Skeletal muscle satellite cell (primary cell): Measurements from ENCODE around the gene POLR1H.

Source experiments
- H3K27me3 ChIP-seq: 2 replicates; pipeline ENCODE4 v1.7.0; 2013; ENCODE audit warnings: low read length; ENCODE audit not compliant: control insufficient read depth, insufficient read depth
- H3K36me3 ChIP-seq: 2 replicates; pipeline ENCODE4 v1.7.0; 2013; ENCODE audit warnings: mild to moderate bottlenecking, control low read depth, low read length; ENCODE audit not compliant: insufficient read depth
- H3K4me1 ChIP-seq: 2 replicates; pipeline ENCODE4 v1.7.0; 2013; ENCODE audit warnings: low read length; ENCODE audit not compliant: control insufficient read depth, insufficient read depth
- H3K4me2 ChIP-seq: 2 replicates; pipeline ENCODE4 v1.7.0; 2013; ENCODE audit warnings: mild to moderate bottlenecking, low read length
- H3K4me3 ChIP-seq: 2 replicates; pipeline ENCODE4 v1.7.0; 2013; ENCODE audit warnings: low read length
- H3K9ac ChIP-seq: 2 replicates; pipeline ENCODE4 v1.7.0; 2013; ENCODE audit warnings: mild to moderate bottlenecking, low read depth, low read length, moderate library complexity
- H3K9me3 ChIP-seq: replicated peaks from 2 replicates; pipeline ENCODE4 v1.7.0; 2013; ENCODE audit warnings: mild to moderate bottlenecking, control low read depth, low read length

The POLR1H gene

GRCh38 chr6:30037182-30037788 is 23.8 kb upstream of the POLR1H start:
- Histone ChIP-seq H3K36me3 (no peaks in the 10 kb centered on the region), H3K9me3 (no peaks in the 10 kb centered on the region), H3K4me3 (no peak overlapping the region), H3K4me1 (no peaks in the 10 kb centered on the region), H3K27me3 (no peaks in the 10 kb centered on the region), H3K9ac (no peak overlapping the region), H3K4me2 (no peak overlapping the region)

GRCh38 chr6:30041221-30041620 is 19.8 kb upstream of the POLR1H start:
- Histone ChIP-seq H3K4me2 (no peak overlapping the region), H3K9me3 (no peaks in the 10 kb centered on the region)

GRCh38 chr6:30041821-30042220 is 19.2 kb upstream of the POLR1H start:
- Histone ChIP-seq H3K36me3 (no peaks in the 10 kb centered on the region), H3K9ac (no peak overlapping the region), H3K9me3 (no peaks in the 10 kb centered on the region), H3K4me2 (no peak overlapping the region), H3K4me3 (no peak overlapping the region), H3K27me3 (no peaks in the 10 kb centered on the region), H3K4me1 (no peaks in the 10 kb centered on the region)

More at GRCh38 chr6:30041221-30041620, 19.8 kb upstream of the POLR1H start:
- Histone ChIP-seq H3K36me3 (no peaks in the 10 kb centered on the region), H3K27me3 (no peaks in the 10 kb centered on the region), H3K4me1 (no peaks in the 10 kb centered on the region), H3K9ac (no peak overlapping the region), H3K4me3 (no peak overlapping the region)

GRCh38 chr6:30042476-30042875 is 18.6 kb upstream of the POLR1H start:
- no peaks in the 10 kb centered on the region for H3K4me1 ChIP-seq
- H3K4me2 ChIP-seq: no peak overlapping the region
- H3K9ac ChIP-seq: no peak overlapping the region
- H3K36me3 ChIP-seq: no peaks in the 10 kb centered on the region
- H3K4me3 ChIP-seq: no peak overlapping the region
- no peaks in the 10 kb centered on the region for H3K9me3 ChIP-seq
- H3K27me3 ChIP-seq: no peaks in the 10 kb centered on the region

GRCh38 chr6:30042914-30043313 is 18.2 kb upstream of the POLR1H start:
- no peaks in the 10 kb centered on the region for H3K4me1 ChIP-seq
- H3K9me3 ChIP-seq: no peaks in the 10 kb centered on the region
- H3K9ac ChIP-seq: no peak overlapping the region
- H3K4me2 ChIP-seq: no peak overlapping the region
- no peak overlapping the region for H3K4me3 ChIP-seq
- H3K27me3 ChIP-seq: no peaks in the 10 kb centered on the region
- no peaks in the 10 kb centered on the region for H3K36me3 ChIP-seq

GRCh38 chr6:30043744-30044143 is 17.3 kb upstream of the POLR1H start:
- H3K9ac ChIP-seq: no peak overlapping the region

GRCh38 chr6:30044630-30045029 is 16.4 kb upstream of the POLR1H start:
- H3K27me3 ChIP-seq: no peaks in the 10 kb centered on the region
- no peaks in the 10 kb centered on the region for H3K9me3 ChIP-seq
- H3K4me3 ChIP-seq: no peak overlapping the region
- no peak overlapping the region for H3K4me2 ChIP-seq
- H3K4me1 ChIP-seq: no peaks in the 10 kb centered on the region
- H3K9ac ChIP-seq: no peak overlapping the region
- H3K36me3 ChIP-seq: no peaks in the 10 kb centered on the region

More at GRCh38 chr6:30043744-30044143, 17.3 kb upstream of the POLR1H start:
- H3K27me3 ChIP-seq: no peaks in the 10 kb centered on the region
- H3K4me1 ChIP-seq: no peaks in the 10 kb centered on the region
- H3K4me3 ChIP-seq: no peak overlapping the region
- no peak overlapping the region for H3K4me2 ChIP-seq
- H3K9me3 ChIP-seq: no peaks in the 10 kb centered on the region
- no peaks in the 10 kb centered on the region for H3K36me3 ChIP-seq

- Histone ChIP-seq H3K4me1 (no peaks in the 10 kb centered on the region), H3K4me2 (no peak overlapping the region), H3K4me3 (no peak overlapping the region), H3K9me3 (no peaks in the 10 kb centered on the region), H3K36me3 (no peaks in the 10 kb centered on the region), H3K9ac (no peak overlapping the region), H3K27me3 (no peaks in the 10 kb centered on the region)
Measured at GRCh38 chr6:30047220-30047619, 13.8 kb upstream of the POLR1H start.

- no peaks in the 10 kb centered on the region for H3K27me3 ChIP-seq
- no peak overlapping the region for H3K9ac ChIP-seq
- no peak overlapping the region for H3K4me2 ChIP-seq
- no peaks in the 10 kb centered on the region for H3K9me3 ChIP-seq
- H3K36me3 ChIP-seq: peaks cover 4% of the 10 kb centered on the region
- no peak overlapping the region for H3K4me3 ChIP-seq
- no peaks in the 10 kb centered on the region for H3K4me1 ChIP-seq
Measured at GRCh38 chr6:30053682-30054081, 7.4 kb upstream of the POLR1H start.

GRCh38 chr6:30055513-30055912 is 5.6 kb upstream of the POLR1H start:
- no peak overlapping the region for H3K9ac ChIP-seq
- no peaks in the 10 kb centered on the region for H3K27me3 ChIP-seq
- H3K4me2 ChIP-seq: no peak overlapping the region
- H3K4me1 ChIP-seq: peaks cover 7% of the 10 kb centered on the region
- H3K9me3 ChIP-seq: no peaks in the 10 kb centered on the region
- no peak overlapping the region for H3K4me3 ChIP-seq
- H3K36me3 ChIP-seq: peaks cover 4% of the 10 kb centered on the region

GRCh38 chr6:30060606-30061091 is 416 bp upstream of the POLR1H start:
- Histone ChIP-seq H3K36me3 (peaks cover 14% of the 10 kb centered on the region), H3K4me1 (peaks cover 16% of the 10 kb centered on the region), H3K9me3 (no peaks in the 10 kb centered on the region), H3K27me3 (no peaks in the 10 kb centered on the region), H3K9ac (peak overlapping the region; percentile 97), H3K4me3 (peak overlapping the region; percentile 92), H3K4me2 (peak overlapping the region; percentile 93)

GRCh38 chr6:30061858-30062458 is 893 bp downstream of the POLR1H start:
- H3K4me2 ChIP-seq: peak overlapping the region; percentile 93
- peak overlapping the region; percentile 92 for H3K4me3 ChIP-seq
- peak overlapping the region; percentile 97 for H3K9ac ChIP-seq
- H3K9me3 ChIP-seq: no peaks in the 10 kb centered on the region
- no peaks in the 10 kb centered on the region for H3K27me3 ChIP-seq
- peaks cover 13% of the 10 kb centered on the region for H3K36me3 ChIP-seq
- H3K4me1 ChIP-seq: peaks cover 23% of the 10 kb centered on the region
